Left cardiac atrium (tissue), 4 donors: Measurements from ENCODE around the gene BICRA. TPM values are rescaled to one million over a fixed set of nuclear protein-coding genes. Genes with fewer than 3 reads are reported as not detected.
A peak's percentile ranks its signal among the peaks of the same experiment; 100 is the strongest.
"Not testable (repeated sequence)": the region's sequence is repeated elsewhere in the genome, so short reads cannot be mapped to it uniquely, and the experiment has no call there.

Experiments
- ATAC-seq, 2 donors: fragments of 200-7000 bp; cut with Tn5 transposase; one replicate each; pipeline ENCODE4 v1.9.1; 2020; ENCODE audit warnings: mild to moderate bottlenecking in 2 of 2, moderate library complexity in 2 of 2
- DNase-seq: peaks from one replicate; pipeline ENCODE4 v3.0.0-alpha.2; 2020
- intact Hi-C, 2 donors: fragments of 100-400 bp; cut with DNase I; formaldehyde crosslinking; loops; one replicate each; pipeline versions ENCODE4 v1.14.1 to v1.15.1; 2022 to 2023
- total RNA-seq, 2 donors: library from RNA; stranded (reverse); fragmentation: NEBNext Ultra II Directional; extraction: Animal tissue kit (Norgen Biotek cat#: 25700); gene quantifications; one replicate each; pipeline ENCODE4 v1.2.1, GENCODE V29; 2021
- donor health status: DM: no; HTN: yes; CAD: no.
- donor health status: DM: no; HTN: yes; CAD: no; lungs with severe emphysema.
- donor health status: DM: yes; HTN: yes; CAD: no.
- donor health status: Dilated cardiomyopathy.

BICRA gene
- total RNA-seq, 2 donors from 2014 or later = 7.2 to 11.6 TPM

- DNase-seq (no peak), ATAC-seq (peak in 1 of 2 donors; percentile 21)
- intact Hi-C loops = no loop called here
Observed at GRCh38 chr19:47651691-47652090, 42.8 kb downstream of the BICRA start.

GRCh38 chr19:47652285-47652684 is 43.4 kb downstream of the BICRA start:
- intact Hi-C loops = no loop called here
- ATAC-seq (no peak), DNase-seq (no peak)

- intact Hi-C loops = no loop called here
- ATAC-seq = no peak
- no peak for DNase-seq
Observed at GRCh38 chr19:47653856-47654255, 44.9 kb downstream of the BICRA start.

- no peak for DNase-seq
- intact Hi-C loops = no loop called here
- no peak for ATAC-seq
Observed at GRCh38 chr19:47657719-47658118, 48.8 kb downstream of the BICRA start.

GRCh38 chr19:47658431-47659348 is 49.8 kb downstream of the BICRA start:
- no peak for DNase-seq
- intact Hi-C loops = no loop called here
- no peak for ATAC-seq

GRCh38 chr19:47660435-47660832 is 51.5 kb downstream of the BICRA start:
- ATAC-seq (no peak), DNase-seq (no peak)
- intact Hi-C loops = loop anchor here in 1 of 2 donors (5.0 kb wide), 1 partner anchor 43 kb away; no protein-coding TSS in a partner anchor

GRCh38 chr19:47661161-47661560 is 52.2 kb downstream of the BICRA start:
- intact Hi-C loops = loop anchor here in 1 of 2 donors (5.0 kb wide), 1 partner anchor 44 kb away; no protein-coding TSS in a partner anchor
- ATAC-seq (peak in 1 of 2 donors; percentile 6), DNase-seq (peak; percentile 67)

GRCh38 chr19:47661611-47662010 is 52.7 kb downstream of the BICRA start:
- DNase-seq = no peak
- peak in 1 of 2 donors; percentile 2 for ATAC-seq
- intact Hi-C loops = loop anchor here in 1 of 2 donors (5.0 kb wide), 1 partner anchor 44 kb away; no protein-coding TSS in a partner anchor

- ATAC-seq (peak in 1 of 2 donors; percentile 12), DNase-seq (no peak)
- intact Hi-C loops = loop anchor here in 1 of 2 donors (5.0 kb wide), 1 partner anchor 46 kb away; no protein-coding TSS in a partner anchor
Observed at GRCh38 chr19:47663435-47663910, 54.5 kb downstream of the BICRA start.

- intact Hi-C loops = loop anchor here in 1 of 2 donors (5.0 kb wide), 1 partner anchor 47 kb away; no protein-coding TSS in a partner anchor
- DNase-seq (peak; percentile 86), ATAC-seq (peak; percentile 78 to 88)
Observed at GRCh38 chr19:47663911-47664771, 55.2 kb downstream of the BICRA start.

- ATAC-seq, intact Hi-C loops, DNase-seq: not testable (repeated sequence)
Observed at GRCh38 chr19:47668556-47668955, 59.6 kb downstream of the BICRA start.

- ATAC-seq (no peak), DNase-seq (no peak)
- intact Hi-C loops = no loop called here
Observed at GRCh38 chr19:47670736-47671135, 61.8 kb downstream of the BICRA start.

- ATAC-seq (no peak), DNase-seq (no peak)
- intact Hi-C loops = no loop called here
Observed at GRCh38 chr19:47671499-47671898, 62.6 kb downstream of the BICRA start.

GRCh38 chr19:47673426-47673825 is 64.5 kb downstream of the BICRA start:
- no peak for DNase-seq
- intact Hi-C loops = no loop called here
- no peak for ATAC-seq

GRCh38 chr19:47674548-47674947 is 65.6 kb downstream of the BICRA start:
- DNase-seq = no peak
- no peak for ATAC-seq
- intact Hi-C loops = no loop called here

GRCh38 chr19:47675271-47675670 is 66.3 kb downstream of the BICRA start:
- intact Hi-C loops = no loop called here
- no peak for ATAC-seq

GRCh38 chr19:47675859-47676258 is 66.9 kb downstream of the BICRA start:
- intact Hi-C loops = no loop called here
- DNase-seq (no peak), ATAC-seq (no peak)

More at GRCh38 chr19:47675271-47675670, 66.3 kb downstream of the BICRA start:
- DNase-seq = no peak

GRCh38 chr19:47676811-47677210 is 67.9 kb downstream of the BICRA start:
- DNase-seq (no peak), ATAC-seq (no peak)

GRCh38 chr19:47679251-47679900 is 70.4 kb downstream of the BICRA start:
- intact Hi-C loops = no loop called here
- DNase-seq = no peak
- no peak for ATAC-seq

More at GRCh38 chr19:47676811-47677210, 67.9 kb downstream of the BICRA start:
- intact Hi-C loops = no loop called here
